SIG-M5 (cell line): ENCODE measurements around the gene KCNG1.

ENCODE experiments used
- DNase-seq: peaks from one replicate; lab custom pipeline; 2025; lab: John Stamatoyannopoulos, UW

KCNG1 gene

GRCh38 chr20:51012357-51012756 is 10.6 kb downstream of the KCNG1 start:
- DNase-seq: no peak

- DNase-seq: no peak
Observed at GRCh38 chr20:51011479-51011878, 11.4 kb downstream of the KCNG1 start.

DNA sequence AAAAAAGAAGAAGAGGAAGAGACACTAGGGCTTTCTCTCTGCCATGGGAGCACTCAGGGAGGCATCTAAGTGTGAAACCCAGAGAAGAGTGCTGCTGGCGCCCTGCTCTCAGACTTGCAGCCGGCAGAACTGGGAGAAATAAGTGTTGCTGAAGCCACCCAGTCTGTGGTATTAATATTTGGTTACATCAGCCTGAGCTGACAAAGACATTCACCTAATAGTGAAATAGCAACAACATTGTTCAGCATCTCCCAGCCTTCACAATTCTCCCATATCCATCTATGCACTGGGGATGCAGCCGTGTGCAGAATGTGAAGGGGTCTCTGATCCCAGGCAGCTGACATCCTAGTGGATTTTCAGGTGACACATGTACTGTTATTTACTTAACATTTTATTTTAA is 12.0 kb downstream of the KCNG1 start:
- DNase-seq: no peak

- no peak for DNase-seq
Observed at GRCh38 chr20:51010043-51010365, 12.9 kb downstream of the KCNG1 start.

- DNase-seq: no peak
Observed at GRCh38 chr20:51009303-51010042, 13.4 kb downstream of the KCNG1 start.

- DNase-seq: no peak
Observed at GRCh38 chr20:51008718-51009117, 14.2 kb downstream of the KCNG1 start.

- DNase-seq: no peak
Observed at GRCh38 chr20:51005214-51005613, 17.7 kb downstream of the KCNG1 start.

- no peak for DNase-seq
Observed at GRCh38 chr20:51004781-51005180, 18.1 kb downstream of the KCNG1 start.

- no peak for DNase-seq
Observed at GRCh38 chr20:51004305-51004727, 18.6 kb downstream of the KCNG1 start.

DNA sequence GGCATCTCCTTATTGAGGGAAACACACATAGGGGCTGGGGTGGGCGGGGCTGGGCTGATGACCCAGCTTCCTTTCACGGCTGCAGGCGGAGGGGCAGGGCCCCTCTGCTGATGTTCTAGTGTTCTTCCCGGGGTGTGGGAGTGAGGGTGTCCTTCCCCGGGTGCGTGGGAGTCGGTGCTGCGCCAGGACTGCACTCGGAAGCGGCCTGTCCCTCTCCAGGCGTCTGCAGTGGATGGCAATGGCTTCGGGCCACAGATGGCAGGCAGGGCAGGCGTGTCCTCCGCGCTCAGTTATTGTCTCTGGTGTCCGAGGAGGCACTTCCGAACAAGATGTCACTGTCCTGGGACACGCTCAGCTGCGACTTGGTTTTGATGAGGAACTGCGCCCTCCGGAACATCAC is 19.2 kb downstream of the KCNG1 start:
- DNase-seq: no peak

- DNase-seq: no peak
Observed at GRCh38 chr20:51002633-51003032, 20.3 kb downstream of the KCNG1 start.

DNA sequence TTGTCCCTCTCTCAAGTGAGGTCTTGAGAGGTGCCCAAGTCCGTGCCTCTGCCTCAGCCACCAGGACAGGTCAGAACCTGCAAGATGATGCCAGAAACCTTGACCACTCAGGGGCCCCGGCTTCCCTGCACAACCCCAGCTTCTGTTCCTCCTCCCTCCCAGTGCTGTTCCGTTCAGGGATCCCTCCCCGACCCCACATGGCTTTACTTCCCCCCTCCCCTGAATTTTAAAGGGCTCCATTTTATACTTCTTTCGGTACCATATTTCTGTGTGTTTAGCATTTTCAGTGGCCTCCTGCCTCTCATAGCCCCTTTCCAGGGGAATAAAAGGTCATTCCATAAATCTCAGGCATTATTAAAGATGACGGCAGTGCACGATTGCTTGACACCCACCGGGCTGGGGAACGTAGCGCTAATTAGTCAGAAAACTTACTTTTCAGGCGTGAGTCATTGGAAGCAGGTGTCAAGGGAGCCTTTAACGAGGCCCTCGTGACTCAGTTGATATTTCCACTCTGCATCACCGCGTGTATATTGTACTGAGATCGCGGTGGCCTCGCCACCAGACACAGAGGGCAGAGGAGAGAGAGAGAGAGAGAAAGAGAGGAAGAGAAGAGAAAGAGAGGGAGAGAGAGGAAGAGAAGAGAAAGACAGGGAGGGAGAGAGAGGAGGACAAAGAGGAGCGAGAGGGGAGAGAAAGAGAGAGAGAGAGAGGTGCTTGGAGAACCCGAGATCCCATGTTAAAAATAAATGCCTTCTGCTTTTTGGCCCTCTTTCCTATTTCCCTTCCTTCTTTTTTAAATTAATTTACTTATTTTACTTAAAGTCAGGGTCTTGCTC is 21.3 kb downstream of the KCNG1 start:
- DNase-seq: no peak

DNA sequence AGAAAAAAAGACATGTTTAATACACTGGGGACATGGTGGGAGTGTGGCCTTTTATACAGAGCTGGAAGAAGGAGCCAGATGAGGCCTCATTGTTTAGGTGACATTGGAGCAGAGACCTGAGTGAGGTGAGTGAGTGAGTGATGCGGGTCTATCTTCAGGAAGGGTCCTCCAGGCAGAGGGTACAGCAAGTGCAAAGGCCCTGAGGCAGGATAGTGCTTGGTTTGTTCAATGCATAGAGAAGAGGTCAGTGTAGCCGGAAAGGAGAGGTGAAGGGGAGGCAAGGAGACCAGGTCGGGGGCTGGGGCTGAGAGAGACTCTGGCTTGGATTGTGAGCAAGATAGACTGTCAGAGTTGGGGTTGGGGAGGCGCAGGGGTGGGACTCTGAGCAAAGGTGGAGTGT is 23.6 kb downstream of the KCNG1 start:
- DNase-seq: no peak

- DNase-seq: no peak
Observed at GRCh38 chr20:50996901-50997865, 25.7 kb downstream of the KCNG1 start.

GRCh38 chr20:50995506-50995905 is 27.4 kb downstream of the KCNG1 start:
- DNase-seq: no peak

DNA sequence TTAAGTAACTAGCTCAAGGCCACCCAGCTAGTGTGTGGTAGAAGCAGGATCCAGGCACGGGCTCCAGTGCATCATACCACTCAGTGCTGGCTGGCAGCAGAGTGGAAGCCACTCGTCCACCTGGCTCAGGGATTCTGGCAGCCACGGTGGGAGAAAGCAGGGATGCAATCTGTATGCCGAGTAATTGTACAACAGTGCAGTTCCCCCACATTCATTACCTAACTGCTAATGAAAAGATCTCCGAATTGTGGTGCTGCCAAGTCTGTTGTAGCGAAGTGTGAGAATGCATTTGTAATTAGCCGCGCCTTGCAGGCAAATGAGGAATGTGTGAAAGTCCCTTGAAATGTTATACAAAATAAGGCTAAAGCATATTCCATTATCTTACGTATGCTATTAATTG is 29.0 kb downstream of the KCNG1 start:
- DNase-seq: no peak

GRCh38 chr20:50992733-50993457 is 30.0 kb downstream of the KCNG1 start:
- DNase-seq: no peak

DNA sequence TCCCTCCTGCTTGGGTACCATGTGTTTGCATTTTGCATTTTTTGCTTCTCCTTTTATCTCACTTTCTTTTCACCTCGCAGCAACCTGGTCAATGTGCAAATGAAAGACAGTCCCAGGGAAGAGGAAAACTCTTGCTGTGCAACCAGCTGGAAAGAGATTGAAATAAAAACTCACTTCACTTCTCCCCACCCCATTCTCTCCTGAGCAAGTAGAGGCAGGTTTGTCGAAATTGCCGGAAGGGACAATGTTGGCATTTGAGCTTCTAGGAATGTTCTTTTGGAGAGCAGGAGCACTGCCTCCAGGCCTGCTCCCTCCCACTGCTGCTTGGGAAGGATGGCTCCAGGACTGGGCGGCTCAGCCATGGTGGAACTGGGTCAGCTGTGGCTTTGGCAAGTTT is 30.6 kb downstream of the KCNG1 start:
- DNase-seq: no peak

- DNase-seq: no peak
Observed at GRCh38 chr20:50991076-50991475, 31.8 kb downstream of the KCNG1 start.

DNA sequence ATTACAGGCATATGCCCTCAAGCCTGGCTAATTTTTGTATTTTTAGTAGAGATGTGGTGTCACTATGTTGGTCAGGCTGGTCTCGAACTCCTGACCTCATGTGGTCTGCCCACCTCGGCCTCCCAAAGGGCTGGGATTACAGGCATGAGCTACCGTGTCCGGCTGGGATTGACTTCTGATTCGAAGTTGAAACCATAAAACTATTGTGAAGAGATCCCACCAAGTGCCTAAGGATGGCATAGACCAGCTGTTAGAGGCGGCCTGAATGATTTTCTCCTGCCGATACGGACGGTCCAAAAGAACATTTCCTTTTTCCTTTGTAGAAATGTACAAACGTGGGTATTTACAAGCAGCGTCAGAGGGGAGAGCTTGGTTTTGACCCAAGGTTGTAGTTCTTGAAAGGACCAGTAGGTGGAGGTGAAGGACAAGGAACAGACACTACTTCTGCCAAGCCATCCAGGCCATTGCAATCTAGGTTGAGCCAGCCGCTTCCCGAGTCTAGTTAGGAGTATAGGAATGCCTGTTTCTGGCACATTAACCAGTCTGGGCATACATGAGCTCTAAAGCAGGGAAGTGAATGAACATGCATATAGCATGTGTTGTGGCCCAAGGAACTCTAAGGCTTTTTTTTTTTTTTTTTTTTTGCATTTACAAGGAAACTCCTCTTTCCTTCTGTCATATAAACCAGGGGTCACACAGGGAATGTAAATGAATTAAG is 35.3 kb downstream of the KCNG1 start:
- no peak for DNase-seq

GRCh38 chr20:50983321-50983720 is 39.6 kb downstream of the KCNG1 start:
- DNase-seq: no peak
